ENCODE data around the gene EYA2.

Gene EYA2

GRCh38 chr20:47071646-47072185 lies 177.1 kb downstream of the EYA2 start:
- no peak for TF ChIP-seq CTCF (IDR thresholded peaks at IDR 0.05; ENCODE audit: low read depth, low read length)
- H3K4me3 ChIP-seq (replicated peaks in 1 of 2; ENCODE audit: low read depth in 2 of 2, low read length in 2 of 2), result no peak overlapping the region
- no peak for DNase-seq (ENCODE audit: low read depth in 2 of 2)

- H3K4me3 ChIP-seq (replicated peaks in 1 of 2; ENCODE audit: low read depth in 2 of 2, low read length in 2 of 2), result no peak overlapping the region
- no peak for DNase-seq (ENCODE audit: low read depth in 2 of 2)
- no peak for TF ChIP-seq CTCF (IDR thresholded peaks at IDR 0.05; ENCODE audit: low read depth, low read length)
Measured at GRCh38 chr20:47073766-47074475, 179.3 kb downstream of the EYA2 start.

DNA sequence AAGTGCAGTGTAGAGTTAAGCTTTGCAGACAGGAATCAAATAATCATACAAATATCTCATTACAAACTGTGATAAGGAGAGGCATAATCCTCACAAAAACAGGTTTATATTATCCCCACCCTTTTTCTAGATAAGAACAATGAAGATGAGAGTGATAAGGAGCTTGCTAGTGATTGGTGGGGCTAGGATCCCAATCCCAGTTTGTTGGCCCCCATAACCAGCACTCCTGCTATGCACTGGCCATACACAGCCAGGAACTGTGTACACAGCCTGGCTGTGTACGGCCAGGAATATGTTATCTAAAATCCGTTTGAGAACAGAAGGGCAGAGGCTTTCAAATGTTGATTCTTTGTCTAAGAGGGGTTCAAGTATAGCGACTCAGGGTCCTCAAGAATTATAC lies 180.6 kb downstream of the EYA2 start:
- TF ChIP-seq CTCF (IDR thresholded peaks at IDR 0.05; ENCODE audit: low read depth, low read length), result no peak
- H3K4me3 ChIP-seq (replicated peaks in 1 of 2; ENCODE audit: low read depth in 2 of 2, low read length in 2 of 2), result no peak overlapping the region
- DNase-seq (ENCODE audit: low read depth in 2 of 2), result no peak

DNA sequence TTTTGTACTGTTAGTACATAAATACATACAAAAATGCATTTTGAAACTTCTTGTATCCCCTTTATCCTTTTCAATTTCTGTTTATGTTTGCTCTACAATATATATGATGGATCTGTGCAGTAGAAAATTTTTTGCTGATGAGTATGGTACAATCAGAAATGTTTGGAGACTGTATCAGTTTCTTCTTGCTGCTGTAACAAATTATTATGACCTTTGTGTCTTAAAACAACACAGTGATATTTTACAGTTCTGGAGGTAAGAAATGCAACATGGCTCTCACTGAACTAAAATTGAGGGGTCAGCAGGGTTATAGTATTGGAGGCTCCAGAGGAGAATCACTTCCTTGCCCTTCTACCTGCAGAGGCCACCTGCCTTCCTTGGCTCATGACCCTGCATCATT lies 184.4 kb downstream of the EYA2 start:
- no peak for DNase-seq (ENCODE audit: low read depth in 2 of 2)
- TF ChIP-seq CTCF (IDR thresholded peaks at IDR 0.05; ENCODE audit: low read depth, low read length), result no peak

DNA sequence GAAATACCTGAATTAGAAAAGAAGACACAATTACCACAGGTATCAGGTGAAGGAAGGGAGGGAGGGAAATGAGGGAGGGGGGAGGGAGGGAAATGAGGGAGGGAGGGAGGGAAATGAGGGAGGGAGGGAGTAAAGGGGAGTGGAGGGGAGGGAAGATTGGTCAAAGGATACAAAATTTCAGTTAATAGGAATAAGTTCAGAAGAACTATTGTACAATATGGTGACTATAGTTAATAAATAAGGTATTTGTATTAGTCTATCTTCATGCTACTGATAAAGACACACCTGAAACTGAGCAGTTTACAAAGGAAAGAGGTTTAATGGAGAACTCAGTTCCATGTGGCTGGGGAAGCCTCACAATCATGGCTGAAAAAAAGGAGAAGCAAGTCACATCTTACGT lies 185.7 kb downstream of the EYA2 start:
- no peak overlapping the region for H3K4me3 ChIP-seq (replicated peaks in 1 of 2; ENCODE audit: low read depth in 2 of 2, low read length in 2 of 2)
- DNase-seq (ENCODE audit: low read depth in 2 of 2), result no peak
- TF ChIP-seq CTCF (IDR thresholded peaks at IDR 0.05; ENCODE audit: low read depth, low read length), result no peak

More for the DNA sequence above, 184.4 kb downstream of the EYA2 start:
- H3K4me3 ChIP-seq (replicated peaks in 1 of 2; ENCODE audit: low read depth in 2 of 2, low read length in 2 of 2), result no peak overlapping the region

GRCh38 chr20:47086316-47086715 lies 191.7 kb downstream of the EYA2 start:
- no peak overlapping the region for H3K4me3 ChIP-seq (replicated peaks in 1 of 2; ENCODE audit: low read depth in 2 of 2, low read length in 2 of 2)
- no peak for TF ChIP-seq CTCF (IDR thresholded peaks at IDR 0.05; ENCODE audit: low read depth, low read length)
- no peak for DNase-seq (ENCODE audit: low read depth in 2 of 2)
